Measurements from ENCODE around the gene F2R.
"Not testable (repeated sequence)": the region's sequence is repeated elsewhere in the genome, so short reads cannot be mapped to it uniquely, and the experiment has no call there.

Gene F2R

GRCh38 chr5:76757049-76757448, 41.1 kb downstream of the F2R start:
- TF ChIP-seq CTCF (IDR thresholded peaks at IDR 0.05; ENCODE audit: extremely low read depth, missing control alignments): no peak
- DNase-seq (ENCODE audit: low spot score): no peak

- DNase-seq (ENCODE audit: low spot score): not testable (repeated sequence)
Measured at GRCh38 chr5:76761118-76761517, 45.2 kb downstream of the F2R start.

GRCh38 chr5:76762484-76762883, 46.6 kb downstream of the F2R start:
- no peak for DNase-seq (ENCODE audit: low spot score)
- TF ChIP-seq CTCF (IDR thresholded peaks at IDR 0.05; ENCODE audit: extremely low read depth, missing control alignments): no peak

GRCh38 chr5:76763136-76763535, 47.2 kb downstream of the F2R start:
- no peak for DNase-seq (ENCODE audit: low spot score)
- TF ChIP-seq CTCF (IDR thresholded peaks at IDR 0.05; ENCODE audit: extremely low read depth, missing control alignments): no peak

GRCh38 chr5:76764374-76764773, 48.4 kb downstream of the F2R start:
- DNase-seq (ENCODE audit: low spot score): no peak
- TF ChIP-seq CTCF (IDR thresholded peaks at IDR 0.05; ENCODE audit: extremely low read depth, missing control alignments): no peak

GRCh38 chr5:76765249-76765648, 49.3 kb downstream of the F2R start:
- DNase-seq (ENCODE audit: low spot score): no peak

GRCh38 chr5:76766746-76767145, 50.8 kb downstream of the F2R start:
- TF ChIP-seq CTCF (IDR thresholded peaks at IDR 0.05; ENCODE audit: extremely low read depth, missing control alignments): no peak

More at GRCh38 chr5:76765249-76765648, 49.3 kb downstream of the F2R start:
- no peak for TF ChIP-seq CTCF (IDR thresholded peaks at IDR 0.05; ENCODE audit: extremely low read depth, missing control alignments)

GRCh38 chr5:76771041-76771440, 55.1 kb downstream of the F2R start:
- DNase-seq (ENCODE audit: low spot score): not testable (repeated sequence)

More at GRCh38 chr5:76766746-76767145, 50.8 kb downstream of the F2R start:
- DNase-seq (ENCODE audit: low spot score): no peak
